SU-DHL-6 (cell line): ENCODE data around the gene TP53RK.
A peak's percentile ranks its signal among the peaks of the same experiment; 100 is the strongest.

Source experiments
- H2AFZ ChIP-seq: fragments of 200-600 bp; sonication (generic); 2 replicates; pipeline ENCODE4 v1.6.1; 2014; ENCODE audit warnings: low read depth, mild to moderate bottlenecking, moderate library complexity, mixed read lengths, antibody characterized with exemption, low read length; ENCODE audit not compliant: severe bottlenecking
- H3F3A ChIP-seq: fragments of 200-600 bp; shearing (Covaris generic); 2 replicates; pipeline ENCODE4 v1.6.0; 2016; ENCODE audit warnings: antibody characterized with exemption, mild to moderate bottlenecking; ENCODE audit not compliant: insufficient read depth
- H3K27ac ChIP-seq: fragments of 200-600 bp; sonication (generic); 2 replicates; pipeline ENCODE4 v1.5.1; 2016; ENCODE audit warnings: low read depth, mild to moderate bottlenecking, low read length, moderate library complexity, mixed read lengths
- H3K27me3 ChIP-seq: fragments of 200-600 bp; sonication (generic), shearing (Covaris generic); 2 replicates; pipeline ENCODE4 v1.6.0; 2014; ENCODE audit warnings: mild to moderate bottlenecking, low read length
- H3K36me3 ChIP-seq: fragments of 200-600 bp; sonication (generic); 2 replicates; pipeline ENCODE4 v1.6.1; 2014; ENCODE audit warnings: mild to moderate bottlenecking, low read length, mixed read lengths
- H3K4me2 ChIP-seq: fragments of 300-600, 200-600 bp; shearing (Covaris generic), sonication (generic); 2 replicates; pipeline ENCODE4 v1.6.0; 2014; ENCODE audit warnings: low read length, low read depth, mild to moderate bottlenecking; ENCODE audit not compliant: poor library complexity, severe bottlenecking
- H3K4me3 ChIP-seq: fragments of 200-600 bp; sonication (generic); 2 replicates; pipeline ENCODE4 v1.5.1; 2014; ENCODE audit warnings: antibody characterized with exemption, low read length, mild to moderate bottlenecking, mixed read lengths; ENCODE audit not compliant: insufficient read depth, poor library complexity, severe bottlenecking
- H3K79me2 ChIP-seq: fragments of 200-600 bp; sonication (generic); 2 replicates; pipeline ENCODE4 v1.6.1; 2014; ENCODE audit warnings: mild to moderate bottlenecking, low read length, moderate library complexity; ENCODE audit not compliant: insufficient read depth
- H3K9ac ChIP-seq: fragments of 200-600 bp; sonication (generic); 2 replicates; pipeline ENCODE4 v1.7.0; 2014; ENCODE audit warnings: mild to moderate bottlenecking, low read length
- H3K9me2 ChIP-seq: fragments of 200-600 bp; sonication (generic); replicated peaks from 2 replicates; pipeline ENCODE4 v1.6.1; 2014; ENCODE audit warnings: low read length; ENCODE audit not compliant: insufficient read depth
- H3K9me3 ChIP-seq: fragments of 200-600 bp; sonication (generic); 2 replicates; pipeline ENCODE4 v1.6.1; 2014; ENCODE audit warnings: low read length, mixed read lengths; ENCODE audit not compliant: insufficient read depth
- H4K20me1 ChIP-seq: fragments of 200-600 bp; sonication (generic); 2 replicates; pipeline ENCODE4 v1.6.1; 2014; ENCODE audit warnings: low read depth, mild to moderate bottlenecking, antibody characterized with exemption, low read length, moderate library complexity, mixed read lengths
- EZH2phosphoT487 ChIP-seq: fragments of 200-600 bp; sonication (generic), shearing (Covaris generic); conservative IDR thresholded peaks from 2 replicates; pipeline ENCODE4 v1.6.1; 2018; ENCODE audit warnings: mild to moderate bottlenecking, antibody characterized with exemption, low read length, moderate library complexity, mixed read lengths
- TF ChIP-seq, protein P1 (sequence below): fragments of 200-600 bp; sonication (generic); IDR thresholded peaks from one replicate; pipeline ENCODE4 v1.5.1; 2017; ENCODE audit warnings: antibody characterized with exemption, mild to moderate bottlenecking, low read length, moderate library complexity; ENCODE audit not compliant: insufficient read depth, poor library complexity, severe bottlenecking

TP53RK gene

GRCh38 chr20:46695892-46696291 lies 6.6 kb upstream of the TP53RK start:
- H3K9ac ChIP-seq = no peak overlapping the region
- no peak overlapping the region for H3K4me2 ChIP-seq

DNA sequence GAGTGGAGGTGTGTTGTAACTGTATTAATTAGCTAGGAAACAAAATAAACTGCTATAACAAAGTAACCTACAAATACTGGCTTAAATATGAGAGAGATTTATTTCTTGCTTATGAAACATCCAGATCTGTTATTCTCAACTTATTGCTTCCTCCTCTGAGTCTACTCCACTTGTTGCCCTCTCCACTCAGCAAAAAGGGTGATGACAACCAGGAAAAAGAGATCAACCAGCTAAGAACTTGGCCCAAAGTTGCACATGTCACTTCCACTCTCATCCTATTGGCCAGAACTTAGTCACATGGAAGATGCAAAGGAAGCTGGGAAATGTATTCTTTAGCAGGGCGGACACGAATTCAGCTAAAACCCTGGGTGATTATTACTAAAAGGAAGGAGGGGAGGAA lies 5.2 kb upstream of the TP53RK start:
- H4K20me1 ChIP-seq = no peaks in the 10 kb centered on the region
- H3K27me3 ChIP-seq = no peaks in the 10 kb centered on the region
- TF ChIP-seq, protein P1, sequence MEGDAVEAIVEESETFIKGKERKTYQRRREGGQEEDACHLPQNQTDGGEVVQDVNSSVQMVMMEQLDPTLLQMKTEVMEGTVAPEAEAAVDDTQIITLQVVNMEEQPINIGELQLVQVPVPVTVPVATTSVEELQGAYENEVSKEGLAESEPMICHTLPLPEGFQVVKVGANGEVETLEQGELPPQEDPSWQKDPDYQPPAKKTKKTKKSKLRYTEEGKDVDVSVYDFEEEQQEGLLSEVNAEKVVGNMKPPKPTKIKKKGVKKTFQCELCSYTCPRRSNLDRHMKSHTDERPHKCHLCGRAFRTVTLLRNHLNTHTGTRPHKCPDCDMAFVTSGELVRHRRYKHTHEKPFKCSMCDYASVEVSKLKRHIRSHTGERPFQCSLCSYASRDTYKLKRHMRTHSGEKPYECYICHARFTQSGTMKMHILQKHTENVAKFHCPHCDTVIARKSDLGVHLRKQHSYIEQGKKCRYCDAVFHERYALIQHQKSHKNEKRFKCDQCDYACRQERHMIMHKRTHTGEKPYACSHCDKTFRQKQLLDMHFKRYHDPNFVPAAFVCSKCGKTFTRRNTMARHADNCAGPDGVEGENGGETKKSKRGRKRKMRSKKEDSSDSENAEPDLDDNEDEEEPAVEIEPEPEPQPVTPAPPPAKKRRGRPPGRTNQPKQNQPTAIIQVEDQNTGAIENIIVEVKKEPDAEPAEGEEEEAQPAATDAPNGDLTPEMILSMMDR = no peak
- no peak for TF ChIP-seq EZH2phosphoT487
- H3K36me3 ChIP-seq = no peaks in the 10 kb centered on the region
- no peaks in the 10 kb centered on the region for H3K9me2 ChIP-seq
- H3F3A ChIP-seq = no peaks in the 10 kb centered on the region
- H3K4me3 ChIP-seq = no peak overlapping the region
- H3K4me2 ChIP-seq = no peak overlapping the region
- H3K9ac ChIP-seq = no peak overlapping the region
- H3K79me2 ChIP-seq = no peaks in the 10 kb centered on the region
- no peaks in the 10 kb centered on the region for H3K9me3 ChIP-seq
- peak overlapping the region; percentile 70 for H2AFZ ChIP-seq
- H3K27ac ChIP-seq = no peak overlapping the region

More at GRCh38 chr20:46695892-46696291, 6.6 kb upstream of the TP53RK start:
- no peaks in the 10 kb centered on the region for H3K36me3 ChIP-seq
- no peaks in the 10 kb centered on the region for H3K79me2 ChIP-seq
- H2AFZ ChIP-seq = no peak overlapping the region
- H3K27me3 ChIP-seq = no peaks in the 10 kb centered on the region
- H4K20me1 ChIP-seq = no peaks in the 10 kb centered on the region
- no peaks in the 10 kb centered on the region for H3K9me2 ChIP-seq
- no peak overlapping the region for H3K4me3 ChIP-seq
- H3K27ac ChIP-seq = no peak overlapping the region
- H3F3A ChIP-seq = no peaks in the 10 kb centered on the region
- no peaks in the 10 kb centered on the region for H3K9me3 ChIP-seq
- TF ChIP-seq, protein P1 = no peak
- TF ChIP-seq EZH2phosphoT487 = no peak

GRCh38 chr20:46691196-46691595 lies 2.0 kb upstream of the TP53RK start:
- peaks cover 7% of the 10 kb centered on the region; the same call in 1 of the 2 replicates for H4K20me1 ChIP-seq
- TF ChIP-seq, protein P1 = no peak
- no peak for TF ChIP-seq EZH2phosphoT487
- H3K9me2 ChIP-seq = no peaks in the 10 kb centered on the region
- H3K4me3 ChIP-seq = no peak overlapping the region
- H3K27ac ChIP-seq = no peak overlapping the region
- H3K4me2 ChIP-seq = no peak overlapping the region
- H3K27me3 ChIP-seq = no peaks in the 10 kb centered on the region
- no peaks in the 10 kb centered on the region for H3F3A ChIP-seq
- peaks cover 6% of the 10 kb centered on the region for H3K36me3 ChIP-seq
- no peaks in the 10 kb centered on the region for H3K9me3 ChIP-seq
- H2AFZ ChIP-seq = no peak overlapping the region
- H3K79me2 ChIP-seq = peaks cover 32% of the 10 kb centered on the region
- H3K9ac ChIP-seq = no peak overlapping the region
